Central memory CD4-positive, alpha-beta T cell (primary cell): Measurements from ENCODE around the gene DNASE1L1.
"Not testable (repeated sequence)": the region's sequence is repeated elsewhere in the genome, so short reads cannot be mapped to it uniquely, and the experiment has no call there.

ENCODE experiments used
- DNase-seq: peaks from one replicate; pipeline ENCODE4 v3.0.0; 2022

Gene DNASE1L1

GRCh38 chrX:154403192-154403591, 5.9 kb downstream of the DNASE1L1 start:
- no peak for DNase-seq

DNA sequence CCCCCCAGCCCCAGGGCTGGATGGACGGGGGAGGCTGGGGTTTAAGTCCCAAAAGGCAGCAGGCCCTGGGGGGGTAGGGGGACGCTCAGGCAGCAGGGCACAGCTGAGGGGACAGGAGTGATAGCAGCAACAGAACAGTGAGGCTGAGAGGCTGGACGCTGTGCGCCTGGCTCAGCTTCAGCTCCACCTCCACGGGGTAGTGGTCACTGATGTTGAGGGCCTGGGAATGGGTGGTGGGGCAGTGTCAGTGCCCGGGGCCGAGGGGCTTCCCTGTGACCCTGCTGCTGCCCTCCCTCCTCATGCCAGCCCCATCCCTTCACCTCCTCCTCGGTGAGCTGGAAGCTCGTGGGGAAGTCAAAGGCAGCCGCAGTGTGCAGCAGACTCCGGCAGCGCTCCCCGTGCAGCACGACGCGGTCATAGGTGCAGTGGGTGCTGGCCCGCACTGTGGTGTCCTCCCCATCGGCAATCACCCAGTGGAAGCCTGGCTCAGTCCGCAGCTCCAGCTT, 6.4 kb downstream of the DNASE1L1 start:
- no peak for DNase-seq

- no peak for DNase-seq
Measured at GRCh38 chrX:154401918-154402621, 7.0 kb downstream of the DNASE1L1 start.

DNA sequence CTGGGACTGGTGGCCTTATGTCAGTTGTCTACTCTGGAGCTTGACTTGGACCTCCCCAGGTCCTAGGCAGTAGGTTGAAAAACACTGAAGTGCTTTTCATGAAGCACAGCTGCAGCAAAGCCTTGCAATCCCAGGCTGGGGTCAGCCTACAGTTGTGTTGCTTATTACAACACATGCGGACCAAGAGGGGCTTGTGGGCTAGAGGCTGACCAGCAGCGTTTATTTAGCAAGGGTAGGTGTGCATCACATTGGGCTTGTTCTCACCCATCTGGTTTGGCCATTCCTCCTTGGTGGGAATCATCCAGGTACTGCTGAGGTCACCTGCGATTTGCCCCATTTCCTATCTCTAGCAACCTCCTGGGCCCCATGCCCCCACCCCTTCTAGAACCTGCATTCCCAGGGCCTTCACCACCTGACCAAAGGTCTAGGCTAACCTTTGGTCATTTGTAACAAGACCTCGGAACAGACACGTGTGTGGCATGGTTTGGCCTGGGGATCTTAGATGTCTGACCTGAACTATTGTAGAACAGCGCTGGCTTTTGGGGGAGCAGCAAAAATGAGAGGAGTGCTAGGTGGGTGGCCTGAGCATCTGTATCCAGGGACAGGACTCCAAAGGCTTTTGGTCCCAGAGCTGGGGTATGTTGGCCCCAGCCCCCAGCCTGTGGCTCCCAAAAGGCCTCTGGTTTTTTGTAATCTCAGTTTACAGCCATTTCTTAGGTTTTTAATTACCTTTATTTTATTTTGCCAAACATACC, 7.8 kb downstream of the DNASE1L1 start:
- no peak for DNase-seq

- not testable (repeated sequence) for DNase-seq
Measured at GRCh38 chrX:154400369-154400817, 8.7 kb downstream of the DNASE1L1 start.

GRCh38 chrX:154399527-154400368, 9.3 kb downstream of the DNASE1L1 start:
- peak; percentile 45 for DNase-seq

- peak; percentile 75 for DNase-seq
Measured at GRCh38 chrX:154398668-154399526, 10.2 kb downstream of the DNASE1L1 start.

- DNase-seq: peak; percentile 90
Measured at GRCh38 chrX:154397888-154398667, 11.0 kb downstream of the DNASE1L1 start, which contains the start of gene RPL10. Gene RPL10 (plus strand): TSS chrX:154398377. CDS start chrX:154398520, 143 bp downstream.

- no peak for DNase-seq
Measured at GRCh38 chrX:154396973-154397887, 11.8 kb downstream of the DNASE1L1 start.

- DNase-seq: not testable (repeated sequence)
Measured at GRCh38 chrX:154396363-154396762, 12.7 kb downstream of the DNASE1L1 start.

- peak; percentile 58 for DNase-seq
Measured at GRCh38 chrX:154389812-154390747, 19.0 kb downstream of the DNASE1L1 start.

- DNase-seq: not testable (repeated sequence)
Measured at GRCh38 chrX:154388649-154389048, 20.4 kb downstream of the DNASE1L1 start.

- DNase-seq: not testable (repeated sequence)
Measured at GRCh38 chrX:154388094-154388493, 21.0 kb downstream of the DNASE1L1 start.

- DNase-seq: no peak
Measured at GRCh38 chrX:154384284-154384892, 24.7 kb downstream of the DNASE1L1 start.

DNA sequence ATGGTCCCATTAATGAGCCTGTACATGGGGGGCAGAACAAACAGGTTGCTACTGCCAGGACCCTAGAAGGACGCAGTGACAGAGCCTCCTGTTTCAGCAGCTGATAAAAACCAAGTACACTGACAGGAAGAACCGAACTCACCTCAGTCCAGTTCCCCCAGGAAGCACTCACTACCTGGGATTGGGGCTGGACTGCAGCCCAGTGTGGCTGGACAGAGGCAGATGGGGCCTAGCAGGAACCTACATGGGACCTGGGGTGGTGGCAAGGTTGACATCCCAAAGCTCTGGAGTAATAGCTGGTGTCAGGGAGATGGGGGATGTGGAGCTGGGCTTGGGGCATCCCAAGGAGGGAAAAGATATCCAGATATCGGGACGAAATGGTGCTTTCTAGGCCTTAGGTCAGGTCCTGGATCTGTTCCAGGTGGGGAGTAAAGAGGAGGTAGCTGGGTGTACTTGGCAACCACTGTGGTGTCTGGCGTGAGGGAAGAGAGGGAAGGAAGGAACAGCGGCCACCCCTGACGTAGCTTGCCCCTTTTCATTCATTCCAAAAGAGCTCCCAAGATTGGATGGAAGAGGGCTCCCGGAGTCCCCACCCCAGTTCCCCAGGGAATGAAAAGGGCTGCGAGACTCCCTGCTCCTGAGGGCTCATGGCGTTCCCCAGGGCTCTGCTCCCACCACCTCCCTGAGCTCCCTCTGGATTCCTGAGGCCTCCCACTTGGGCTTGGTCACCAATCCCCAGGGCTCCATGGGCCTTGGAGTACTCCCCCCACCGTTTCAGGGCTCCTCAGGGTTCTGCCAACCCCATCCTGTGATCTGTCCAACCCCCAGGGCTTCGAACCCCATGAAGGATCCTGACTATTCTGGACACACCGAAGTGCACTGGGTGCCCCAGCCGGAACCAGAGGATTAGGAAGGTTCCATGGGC, 25.4 kb downstream of the DNASE1L1 start:
- no peak for DNase-seq

GRCh38 chrX:154382483-154383069, 26.5 kb downstream of the DNASE1L1 start:
- DNase-seq: no peak

- no peak for DNase-seq
Measured at GRCh38 chrX:154381271-154381670, 27.8 kb downstream of the DNASE1L1 start.
